Measurements from ENCODE around the gene ZFP42.

GRCh38 chr4:187996502-187997177, 1.1 kb downstream of the ZFP42 start:
- TF ChIP-seq POLR2A (IDR thresholded peaks at IDR 0.05) (no peak), CTCF (IDR thresholded peaks at IDR 0.05) (no peak)

All from esophagus squamous epithelium (tissue), 4 donors.